CMK (cell line): ENCODE measurements around the gene STX8.
"Not testable (repeated sequence)": the region's sequence is repeated elsewhere in the genome, so short reads cannot be mapped to it uniquely, and the experiment has no call there.

Source experiments
- DNase-seq: peaks from one replicate; pipeline ENCODE4 v3.0.0-alpha.2; 2010; ENCODE audit warnings: low read depth

STX8 gene

GRCh38 chr17:9339482-9339881, 236.1 kb downstream of the STX8 start:
- DNase-seq: not testable (repeated sequence)

GRCh38 chr17:9336817-9337216, 238.8 kb downstream of the STX8 start:
- no peak for DNase-seq

GRCh38 chr17:9334536-9335446, 240.8 kb downstream of the STX8 start:
- no peak for DNase-seq

GRCh38 chr17:9332132-9332494, 243.5 kb downstream of the STX8 start:
- DNase-seq: no peak

GRCh38 chr17:9331279-9332131, 244.1 kb downstream of the STX8 start:
- no peak for DNase-seq

- no peak for DNase-seq
These were observed 244.9 kb downstream of the STX8 start for GRCh38 chr17:9330611-9331271.

GRCh38 chr17:9330141-9330540, 245.5 kb downstream of the STX8 start:
- no peak for DNase-seq

- DNase-seq: no peak
These were observed 246.2 kb downstream of the STX8 start for GRCh38 chr17:9329251-9329921.

GRCh38 chr17:9324864-9325263, 250.8 kb downstream of the STX8 start:
- DNase-seq: no peak

GRCh38 chr17:9322326-9322725, 253.3 kb downstream of the STX8 start:
- DNase-seq: no peak

GRCh38 chr17:9321890-9322289, 253.7 kb downstream of the STX8 start:
- no peak for DNase-seq

GRCh38 chr17:9315360-9315759, 260.3 kb downstream of the STX8 start:
- DNase-seq: no peak

- no peak for DNase-seq
These were observed 262.3 kb downstream of the STX8 start for GRCh38 chr17:9313346-9313745.

- no peak for DNase-seq
These were observed 266.4 kb downstream of the STX8 start for GRCh38 chr17:9309216-9309615.

GRCh38 chr17:9308069-9308468, 267.6 kb downstream of the STX8 start:
- DNase-seq: no peak

- DNase-seq: no peak
These were observed 268.2 kb downstream of the STX8 start for GRCh38 chr17:9307313-9307998.

- DNase-seq: no peak
These were observed 269.5 kb downstream of the STX8 start for GRCh38 chr17:9306086-9306485.

- DNase-seq: no peak
These were observed 275.9 kb downstream of the STX8 start for GRCh38 chr17:9299695-9300094.

- no peak for DNase-seq
These were observed 276.8 kb downstream of the STX8 start for GRCh38 chr17:9298776-9299295.

GRCh38 chr17:9298135-9298534, 277.5 kb downstream of the STX8 start:
- no peak for DNase-seq

- DNase-seq: no peak
These were observed 280.9 kb downstream of the STX8 start for GRCh38 chr17:9294661-9295210.
